Esophagus muscularis mucosa (tissue), 4 donors: ENCODE results near the gene ACSBG1. TPM values are rescaled to one million over a fixed set of nuclear protein-coding genes. Genes with fewer than 3 reads are reported as not detected.
A peak's percentile ranks its signal among the peaks of the same experiment; 100 is the strongest.

ENCODE experiments used
- DNase-seq: peaks from one replicate; pipeline ENCODE4 v3.0.0-alpha.2; 2017; ENCODE audit errors: extremely low spot score
- H3K27ac ChIP-seq, 4 donors: fragments of 200-600 bp; sonication (generic); replicated peaks in 1 of 4; 1 replicate in 3 of 4; 2 replicates in 1 of 4; pipeline ENCODE4 v1.5.1; 2016 to 2019; ENCODE audit warnings: mild to moderate bottlenecking in 1 of 4
- H3K27me3 ChIP-seq, 4 donors: fragments of 200-600 bp; sonication (generic); one replicate each; pipeline versions ENCODE4 v1.5.1 to v1.6.0; 2016 to 2019
- H3K36me3 ChIP-seq, 4 donors: fragments of 200-600 bp; sonication (generic); one replicate each; pipeline ENCODE4 v1.5.1; 2016 to 2019
- H3K4me1 ChIP-seq, 4 donors: fragments of 200-600 bp; sonication (generic); one replicate each; pipeline ENCODE4 v1.5.1; 2016 to 2019
- H3K4me3 ChIP-seq, 4 donors: fragments of 200-600 bp; sonication (generic); 1 replicate in 2 of 4; 2 replicates in 2 of 4; pipeline ENCODE4 v1.5.1; 2016 to 2019; ENCODE audit warnings: mild to moderate bottlenecking in 4 of 4, moderate library complexity in 1 of 4
- H3K9me3 ChIP-seq, 4 donors: fragments of 200-600 bp; sonication (generic); 1 replicate in 3 of 4; 2 replicates in 1 of 4; pipeline ENCODE4 v1.5.1; 2016 to 2019
- CTCF ChIP-seq, 3 experiments: fragments of 200-600 bp in 2 of 3; fragments of 450-650 bp in 1 of 3; sonication (generic) in 2 of 3; IDR thresholded peaks; one replicate each; pipeline ENCODE4 v1.5.1; 2017 to 2019; ENCODE audit warnings: antibody characterized with exemption in 3 of 3, mild to moderate bottlenecking in 2 of 3, moderate library complexity in 1 of 3
- EP300 ChIP-seq: sonication (generic); formaldehyde crosslinking; IDR thresholded peaks from one replicate; pipeline ENCODE4 v1.6.1; 2017; ENCODE audit warnings: antibody characterized with exemption
- POLR2A ChIP-seq: fragments of 450-650 bp; IDR thresholded peaks from one replicate; pipeline ENCODE4 v1.6.1; 2017; ENCODE audit warnings: antibody characterized with exemption, moderate library complexity, mild to moderate bottlenecking, low read depth
- POLR2AphosphoS5 ChIP-seq, 2 donors: sonication (generic); formaldehyde crosslinking; IDR thresholded peaks; one replicate each; pipeline ENCODE4 v1.6.1; 2017; ENCODE audit warnings: antibody characterized with exemption in 2 of 2
- WGBS: methylation state at CpG from one replicate; pipeline ENCODE4 v1.1.5; 2018; 5-methylcytosine and 5-hydroxymethylcytosine counted together
- intact Hi-C: fragments of 100-400 bp; cut with DNase I; formaldehyde crosslinking; loops from one replicate; pipeline ENCODE4 v1.15.1; 2023
- total RNA-seq, 4 donors: library from RNA; depleted of rRNA; stranded (reverse); fragments of >200 nt; gene quantifications; one replicate each; pipeline versions ENCODE4 v1.1.0 to v1.2.1, GENCODE V29; 2016

The ACSBG1 gene
- total RNA-seq, 4 donors from 2014 or later, result 0.33 to 2.5 (median 1.8) TPM

DNA sequence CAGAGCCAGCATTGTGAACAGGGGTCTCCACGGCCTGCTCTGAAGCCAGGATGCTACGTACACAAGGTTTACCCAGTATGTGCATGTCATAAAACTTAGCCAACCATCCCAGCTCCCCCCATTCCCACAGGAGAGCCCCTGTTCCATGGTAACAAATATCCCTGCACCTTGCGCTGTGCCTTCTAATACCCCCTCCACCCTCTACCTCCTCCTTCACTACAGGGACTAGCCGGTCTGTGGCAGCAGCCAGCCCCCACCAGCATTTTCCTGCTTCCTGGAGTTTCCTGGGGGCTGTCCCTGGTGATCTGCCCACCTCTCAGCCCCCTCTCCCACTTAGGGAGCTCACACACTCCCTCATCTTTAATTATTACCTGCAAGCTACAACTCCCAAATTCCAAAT, 20.4 kb downstream of the ACSBG1 start:
- intact Hi-C loops, result no loop called here
- Histone ChIP-seq H3K27ac (no peak overlapping the region), H3K4me3 (no peak overlapping the region), H3K9me3 (no peaks in the 10 kb centered on the region), H3K4me1 (peaks cover 48 to 70% (median 59%) of the 10 kb centered on the region in 4 donors), H3K36me3 (no peaks in the 10 kb centered on the region), H3K27me3 (no peaks in the 10 kb centered on the region)
- no peak for DNase-seq
- 100% methylated on average over 4 of the region's 4 CpGs for WGBS
- TF ChIP-seq CTCF (IDR thresholded peaks at IDR 0.05) (no peak), EP300 (no peak), POLR2AphosphoS5 (IDR thresholded peaks at IDR 0.05) (no peak), POLR2A (no peak)

DNA sequence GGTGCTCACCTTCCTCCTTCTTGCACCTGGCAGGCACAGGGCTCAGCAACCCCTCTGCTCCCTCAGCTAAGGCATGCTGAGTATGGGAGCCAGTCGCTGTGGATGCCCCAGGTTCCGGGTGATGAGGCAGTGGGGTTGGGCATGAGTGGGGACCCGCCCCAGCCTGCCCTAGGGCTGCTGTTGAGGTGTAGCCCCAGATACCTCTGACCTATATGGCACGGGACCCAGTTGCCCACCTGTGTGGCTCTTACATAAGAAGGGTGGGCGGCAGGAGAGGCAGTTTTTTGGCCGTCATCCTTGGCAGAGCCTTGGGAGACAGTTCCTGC, 21.0 kb downstream of the ACSBG1 start:
- intact Hi-C loops, result no loop called here
- peak overlapping the region in 1 of 4 donors; percentile 35 for H3K27ac ChIP-seq

DNA sequence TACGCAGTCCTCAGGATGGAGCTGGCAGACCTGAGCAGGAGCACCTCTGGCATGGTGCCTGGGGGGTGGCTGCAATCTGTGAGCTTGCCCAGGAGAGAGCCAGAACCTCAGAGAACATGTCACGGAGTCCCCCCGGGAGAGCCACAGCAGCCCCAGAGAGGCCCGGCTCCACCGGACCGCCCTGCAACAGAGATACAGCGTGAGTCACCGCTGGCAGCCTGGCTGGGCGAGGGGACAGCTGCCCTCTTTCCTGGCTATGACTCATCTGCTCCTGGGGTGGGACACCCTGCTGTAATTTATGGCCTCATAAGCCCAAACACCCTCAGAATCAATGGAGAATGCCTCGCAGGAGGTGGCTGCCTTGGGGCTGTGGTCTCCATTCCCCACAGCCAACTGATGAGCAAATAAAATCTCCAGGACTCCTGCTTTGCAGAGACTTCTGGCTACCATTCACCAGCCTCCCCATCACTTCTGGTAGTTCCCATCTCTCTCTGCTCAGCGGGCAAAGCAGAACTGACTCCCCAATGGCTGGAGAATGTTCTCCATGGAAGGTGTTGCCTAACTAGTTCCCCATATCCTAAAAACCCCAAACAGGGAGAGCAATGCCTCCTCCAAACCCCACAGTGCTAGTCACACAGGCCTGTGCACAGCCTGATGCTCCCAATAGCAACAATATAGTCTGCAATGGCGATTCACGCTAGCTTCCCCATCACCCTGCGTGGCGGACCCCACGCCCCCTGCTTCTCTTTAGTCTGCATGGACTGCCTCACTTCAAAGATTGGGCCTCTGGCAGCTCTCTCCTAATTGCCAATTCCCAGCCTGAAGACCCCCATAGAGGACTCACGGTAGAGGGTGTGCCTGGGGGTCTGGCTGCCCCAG, 21.6 kb downstream of the ACSBG1 start:
- no peak for DNase-seq
- intact Hi-C loops, result no loop called here
- Histone ChIP-seq H3K27ac (peak overlapping the region in 3 of 4 donors; percentile 16 to 35 (median 33)), H3K4me1 (peaks cover 48 to 72% (median 59%) of the 10 kb centered on the region in 4 donors), H3K9me3 (no peaks in the 10 kb centered on the region), H3K36me3 (no peaks in the 10 kb centered on the region), H3K27me3 (no peaks in the 10 kb centered on the region), H3K4me3 (no peak overlapping the region)
- 86% methylated on average over 9 of the region's 17 CpGs for WGBS
- TF ChIP-seq EP300, result no peak
- TF ChIP-seq CTCF (IDR thresholded peaks at IDR 0.05), result no peak
- TF ChIP-seq POLR2AphosphoS5 (IDR thresholded peaks at IDR 0.05), result peak in 1 of 2 donors; percentile 47
- TF ChIP-seq POLR2A, result no peak

More for the DNA sequence above, 21.0 kb downstream of the ACSBG1 start:
- H3K4me1 ChIP-seq, result peaks cover 48 to 72% (median 59%) of the 10 kb centered on the region in 4 donors
- H3K27me3 ChIP-seq, result no peaks in the 10 kb centered on the region
- H3K36me3 ChIP-seq, result no peaks in the 10 kb centered on the region
- WGBS, result 87% methylated on average over 4 of the region's 6 CpGs
- no peak for DNase-seq
- H3K4me3 ChIP-seq, result no peak overlapping the region
- no peaks in the 10 kb centered on the region for H3K9me3 ChIP-seq
- TF ChIP-seq POLR2AphosphoS5 (IDR thresholded peaks at IDR 0.05), result no peak
- TF ChIP-seq POLR2A, result no peak
- no peak for TF ChIP-seq EP300
- TF ChIP-seq CTCF (IDR thresholded peaks at IDR 0.05), result no peak

- H3K27ac ChIP-seq, result peak overlapping the region in 2 of 4 donors; percentile 16 to 33
These were observed 22.4 kb downstream of the ACSBG1 start for GRCh38 chr15:78212008-78212407.

More at GRCh38 chr15:78212008-78212407, 22.4 kb downstream of the ACSBG1 start:
- Histone ChIP-seq H3K4me3 (no peak overlapping the region), H3K4me1 (peaks cover 44 to 74% (median 55%) of the 10 kb centered on the region in 4 donors), H3K36me3 (no peaks in the 10 kb centered on the region), H3K27me3 (no peaks in the 10 kb centered on the region), H3K9me3 (no peaks in the 10 kb centered on the region)
- intact Hi-C loops, result no loop called here
- WGBS, result 91% methylated on average over 10 of the region's 10 CpGs
- no peak for DNase-seq
- TF ChIP-seq POLR2A, result no peak
- no peak for TF ChIP-seq POLR2AphosphoS5 (IDR thresholded peaks at IDR 0.05)
- TF ChIP-seq CTCF (IDR thresholded peaks at IDR 0.05), result no peak
